Choroid plexus epithelial cell (primary cell): ENCODE measurements around the gene PRKCSH.

ENCODE experiments used
- DNase-seq: peaks from one replicate; pipeline ENCODE4 v3.0.0-alpha.2; 2010; ENCODE audit warnings: low read depth
- H3K4me3 ChIP-seq: 2 replicates; pipeline ENCODE4 v1.5.1; 2011; ENCODE audit warnings: low read depth, mild to moderate bottlenecking, control low read depth, low read length, moderate library complexity
- TF ChIP-seq, protein P1 (sequence below): conservative IDR thresholded peaks from 2 replicates; pipeline ENCODE4 v1.5.1; 2011; ENCODE audit warnings: low read depth, mild to moderate bottlenecking, control low read depth, inconsistent platforms, low read length, moderate library complexity

Gene PRKCSH

DNA sequence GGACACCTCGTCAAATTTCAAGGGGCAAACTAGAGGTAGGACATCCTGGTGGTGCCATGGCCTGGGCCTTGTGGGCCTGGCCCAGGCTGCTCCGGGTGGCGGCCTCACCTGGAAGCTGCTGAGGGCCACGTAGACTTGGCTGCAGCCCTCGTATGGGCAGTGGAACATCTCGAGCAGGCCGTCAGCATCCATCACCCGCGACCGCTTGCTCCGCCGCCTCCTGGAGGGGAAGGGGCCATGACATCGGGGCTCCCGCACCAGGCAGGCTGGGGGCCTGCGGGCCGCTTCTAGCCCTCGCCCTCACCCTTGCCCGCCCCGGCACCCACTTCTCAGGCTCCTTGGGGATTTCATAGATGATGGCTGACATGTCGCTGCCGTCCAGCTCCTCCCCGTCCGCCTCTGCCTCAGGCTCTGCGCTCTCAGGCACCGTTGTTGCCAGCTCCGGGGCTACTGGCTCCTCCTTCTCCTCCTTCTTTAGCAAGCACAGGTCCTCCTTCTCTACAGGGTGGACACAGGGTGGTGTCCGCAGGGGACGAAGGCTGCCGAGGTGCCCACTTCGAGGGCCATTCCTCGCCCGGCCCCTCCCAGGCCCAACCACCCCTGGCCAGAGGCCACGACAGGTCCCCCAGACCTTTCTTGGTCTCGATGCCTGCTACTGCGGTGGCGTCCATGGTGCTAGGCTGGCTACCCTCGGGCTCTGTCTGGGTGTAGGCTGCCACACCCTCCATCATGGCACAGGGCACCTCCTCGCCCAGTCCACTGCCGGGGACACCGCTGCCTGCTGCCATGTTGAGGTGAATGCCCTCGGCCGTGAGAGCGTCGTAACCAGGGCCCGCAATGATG, 51.4 kb downstream of the PRKCSH start:
- TF ChIP-seq, protein P1, sequence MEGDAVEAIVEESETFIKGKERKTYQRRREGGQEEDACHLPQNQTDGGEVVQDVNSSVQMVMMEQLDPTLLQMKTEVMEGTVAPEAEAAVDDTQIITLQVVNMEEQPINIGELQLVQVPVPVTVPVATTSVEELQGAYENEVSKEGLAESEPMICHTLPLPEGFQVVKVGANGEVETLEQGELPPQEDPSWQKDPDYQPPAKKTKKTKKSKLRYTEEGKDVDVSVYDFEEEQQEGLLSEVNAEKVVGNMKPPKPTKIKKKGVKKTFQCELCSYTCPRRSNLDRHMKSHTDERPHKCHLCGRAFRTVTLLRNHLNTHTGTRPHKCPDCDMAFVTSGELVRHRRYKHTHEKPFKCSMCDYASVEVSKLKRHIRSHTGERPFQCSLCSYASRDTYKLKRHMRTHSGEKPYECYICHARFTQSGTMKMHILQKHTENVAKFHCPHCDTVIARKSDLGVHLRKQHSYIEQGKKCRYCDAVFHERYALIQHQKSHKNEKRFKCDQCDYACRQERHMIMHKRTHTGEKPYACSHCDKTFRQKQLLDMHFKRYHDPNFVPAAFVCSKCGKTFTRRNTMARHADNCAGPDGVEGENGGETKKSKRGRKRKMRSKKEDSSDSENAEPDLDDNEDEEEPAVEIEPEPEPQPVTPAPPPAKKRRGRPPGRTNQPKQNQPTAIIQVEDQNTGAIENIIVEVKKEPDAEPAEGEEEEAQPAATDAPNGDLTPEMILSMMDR: no peak
- no peak overlapping the region for H3K4me3 ChIP-seq
- no peak for DNase-seq

DNA sequence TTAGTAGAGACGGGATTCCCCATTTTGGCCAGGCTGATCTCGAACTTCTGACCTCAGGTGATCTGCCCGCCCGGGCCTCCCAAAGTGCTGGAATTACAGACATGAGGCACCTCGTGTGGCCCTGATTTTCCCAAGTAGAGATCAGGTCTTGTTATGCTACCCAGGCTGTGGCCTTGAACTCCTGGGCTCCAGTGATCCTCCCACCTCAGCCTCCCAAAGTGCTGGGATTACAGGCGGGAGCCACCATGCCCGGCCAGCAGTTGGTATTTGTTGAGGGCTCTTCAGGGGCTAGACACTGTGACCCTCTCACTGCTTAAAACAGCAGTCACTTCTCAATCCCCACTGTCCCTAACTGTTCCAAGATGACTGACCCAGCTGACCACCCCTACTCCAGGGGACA, 53.9 kb downstream of the PRKCSH start:
- TF ChIP-seq, protein P1: no peak
- H3K4me3 ChIP-seq: no peak overlapping the region
- no peak for DNase-seq

DNA sequence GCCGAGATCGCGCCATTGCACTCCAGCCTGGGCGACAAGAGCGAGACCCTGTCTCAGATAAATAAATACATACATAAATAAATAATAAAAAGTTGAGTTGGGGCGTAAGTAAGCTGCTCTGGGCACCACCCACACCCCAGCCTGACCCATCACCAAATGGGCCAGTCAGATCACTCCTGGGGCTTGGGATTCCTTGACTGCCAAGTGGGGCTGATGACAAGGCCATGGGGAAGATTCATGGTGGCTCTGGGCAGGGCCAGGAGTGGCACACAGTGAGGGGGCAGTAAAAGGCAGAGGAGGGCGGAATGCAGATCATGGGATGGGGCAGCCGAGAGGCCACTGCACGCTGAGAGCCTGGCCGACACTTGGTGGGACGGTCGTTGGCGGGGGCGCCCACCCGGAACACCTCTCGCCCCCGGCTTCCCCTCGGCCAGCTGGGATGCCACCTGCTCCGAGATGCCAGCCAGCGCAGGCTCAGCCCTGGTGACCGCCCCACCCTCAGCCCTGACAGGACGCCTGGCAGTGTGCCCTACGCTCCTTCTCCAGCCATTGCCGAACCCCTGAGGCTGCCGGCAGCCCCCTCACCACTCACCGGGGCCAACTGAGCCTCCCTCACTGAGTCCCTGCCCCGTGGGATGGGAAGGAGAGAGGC, 59.3 kb downstream of the PRKCSH start:
- no peak overlapping the region for H3K4me3 ChIP-seq
- DNase-seq: no peak
- TF ChIP-seq, protein P1: no peak

DNA sequence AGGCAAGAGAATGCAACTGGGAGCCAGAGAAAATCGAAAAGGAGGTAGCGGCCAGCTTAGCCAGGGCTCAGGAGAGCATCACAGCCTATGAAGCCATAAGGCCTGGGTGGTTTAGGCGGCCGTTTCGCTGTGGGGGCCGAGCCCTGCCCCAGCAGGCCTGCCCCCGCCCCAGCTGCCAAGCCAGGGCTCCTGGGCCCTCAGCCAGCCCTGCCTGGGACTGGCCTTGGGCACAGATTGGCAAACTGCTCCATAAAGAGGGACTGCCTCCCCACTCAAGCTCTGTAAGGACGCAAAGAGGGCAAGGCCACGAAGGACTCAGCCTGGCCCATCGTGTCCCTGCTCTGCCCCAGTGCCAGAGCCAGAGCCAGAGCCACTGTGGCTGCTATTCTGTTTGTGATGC, 60.0 kb downstream of the PRKCSH start:
- no peak overlapping the region for H3K4me3 ChIP-seq
- DNase-seq: no peak
- TF ChIP-seq, protein P1: no peak

DNA sequence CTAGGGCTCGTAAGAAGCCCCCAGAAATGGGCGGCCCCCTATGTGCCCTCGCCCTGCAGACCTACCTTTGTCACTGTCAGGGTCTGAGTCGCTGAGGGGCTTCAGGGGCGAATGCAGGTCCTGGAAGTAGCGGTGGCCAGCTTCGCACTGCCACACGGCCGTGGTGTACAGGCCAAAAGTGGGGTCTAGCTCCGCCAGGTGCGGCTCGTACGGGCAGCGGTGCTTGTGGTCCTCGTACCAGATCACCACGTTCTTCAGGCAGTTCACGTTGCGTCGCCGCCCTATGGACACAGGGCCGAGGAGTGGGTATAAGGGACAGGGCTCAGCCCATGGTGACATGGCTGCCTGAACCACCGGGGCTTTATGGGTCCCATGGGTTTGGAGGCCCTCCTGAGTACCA, 60.5 kb downstream of the PRKCSH start:
- TF ChIP-seq, protein P1: no peak
- no peak overlapping the region for H3K4me3 ChIP-seq
- DNase-seq: no peak

DNA sequence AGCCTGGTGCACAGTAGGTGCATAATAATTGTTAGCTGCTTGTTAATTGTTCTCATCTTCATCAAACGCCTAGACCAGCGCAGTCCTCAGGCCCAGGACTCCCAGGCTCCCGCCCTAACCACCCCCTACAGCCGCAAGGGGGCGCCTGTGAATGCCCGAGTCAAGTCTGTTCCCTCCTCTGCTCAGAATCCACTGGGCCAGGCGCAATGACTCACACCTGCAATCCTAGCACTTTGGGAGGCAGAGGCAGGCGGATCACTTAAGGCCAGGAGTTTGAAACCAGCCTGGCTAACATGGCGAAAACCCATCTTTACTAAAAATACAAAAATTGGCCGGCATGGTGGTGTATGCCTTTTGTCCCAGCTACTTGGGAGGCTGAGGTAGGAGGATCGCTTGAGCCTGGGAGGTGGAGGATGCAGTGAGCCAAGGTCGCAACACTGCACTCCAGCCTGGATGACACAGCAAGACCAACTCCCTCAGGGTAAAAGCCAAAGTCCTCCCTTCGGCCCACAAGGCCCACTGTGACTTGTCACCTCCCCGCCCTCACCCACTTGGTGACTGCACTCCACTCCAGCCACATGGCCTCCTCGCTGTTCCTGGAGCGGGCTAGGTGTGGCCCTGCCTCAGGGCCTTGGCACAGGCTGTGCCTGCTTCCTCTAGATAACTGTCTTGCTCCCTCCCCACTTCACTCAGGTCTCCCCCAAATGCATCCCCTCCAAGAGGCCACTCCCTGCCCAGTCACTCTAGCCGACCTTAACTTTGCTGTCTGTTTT, 61.1 kb downstream of the PRKCSH start:
- no peak overlapping the region for H3K4me3 ChIP-seq
- peak; percentile 90 for DNase-seq
- TF ChIP-seq, protein P1: peak; percentile 83
